Stimulated activated CD4-positive, alpha-beta T cell treated with anti-CD3 and anti-CD28 coated beads, Interleukin-15, amount 100 ng/mL, for 48 hours (primary cell): ENCODE results near the gene ALKAL2.
"Not testable (repeated sequence)": the region's sequence is repeated elsewhere in the genome, so short reads cannot be mapped to it uniquely, and the experiment has no call there.

Source experiments
- DNase-seq, 2 donors: peaks; one replicate each; pipeline ENCODE4 v3.0.0-alpha.2; 2020; ENCODE audit warnings: low read depth in 2 of 2

Gene ALKAL2

GRCh38 chr2:287911-288757, at the start of gene ALKAL2:
Gene ALKAL2, minus strand, starts transcription at chr2:288091. Its CDS starts 256 bp downstream, at chr2:287835.
- no peak for DNase-seq

GRCh38 chr2:336949-337348, 49.1 kb upstream of the ALKAL2 start:
- not testable (repeated sequence) for DNase-seq

GRCh38 chr2:336360-336759, 48.5 kb upstream of the ALKAL2 start:
- no peak for DNase-seq

DNA sequence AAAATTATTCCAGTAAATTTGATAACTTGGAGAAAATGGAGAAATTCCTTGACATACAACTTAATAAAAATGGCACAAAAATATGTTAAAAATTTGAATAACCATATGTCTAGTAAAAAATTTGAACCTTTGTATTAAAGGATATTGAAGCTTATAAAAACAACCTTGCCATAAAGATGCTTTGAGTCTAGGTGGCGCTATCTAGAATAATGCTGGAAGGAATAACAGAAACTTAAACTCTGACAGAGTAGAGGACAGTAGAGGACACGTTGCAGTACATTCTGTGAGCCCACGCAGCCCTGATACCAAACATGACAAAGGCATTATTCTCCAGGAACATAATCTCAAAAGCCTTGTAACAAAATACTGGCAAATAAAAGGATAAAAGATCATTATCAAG, 44.7 kb upstream of the ALKAL2 start:
- DNase-seq: no peak

- DNase-seq: no peak
Measured at GRCh38 chr2:328761-329160, 40.9 kb upstream of the ALKAL2 start.

- no peak for DNase-seq
Measured at GRCh38 chr2:323035-323434, 35.1 kb upstream of the ALKAL2 start.

DNA sequence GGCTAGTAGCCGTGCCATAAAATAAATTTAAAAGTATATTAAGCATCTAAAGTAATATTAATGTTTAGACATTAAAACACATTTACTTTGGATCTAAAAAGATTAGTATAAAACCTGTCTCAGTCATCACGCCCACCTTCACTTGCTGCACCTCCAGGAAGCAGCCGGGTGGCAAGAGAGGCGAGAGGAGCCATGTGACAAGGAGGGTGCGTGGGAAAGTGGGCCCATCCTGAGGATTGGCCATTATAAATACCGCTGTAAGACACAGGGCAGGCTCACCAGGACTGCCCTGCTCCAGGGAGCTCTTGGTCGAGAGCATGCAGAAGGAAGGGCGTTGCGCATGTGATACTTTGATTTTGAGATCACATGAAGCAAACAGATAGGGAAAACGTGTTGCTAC, 34.4 kb upstream of the ALKAL2 start:
- DNase-seq: no peak

GRCh38 chr2:320561-320960, 32.7 kb upstream of the ALKAL2 start:
- no peak for DNase-seq

GRCh38 chr2:319059-319600, 31.2 kb upstream of the ALKAL2 start:
- no peak for DNase-seq

DNA sequence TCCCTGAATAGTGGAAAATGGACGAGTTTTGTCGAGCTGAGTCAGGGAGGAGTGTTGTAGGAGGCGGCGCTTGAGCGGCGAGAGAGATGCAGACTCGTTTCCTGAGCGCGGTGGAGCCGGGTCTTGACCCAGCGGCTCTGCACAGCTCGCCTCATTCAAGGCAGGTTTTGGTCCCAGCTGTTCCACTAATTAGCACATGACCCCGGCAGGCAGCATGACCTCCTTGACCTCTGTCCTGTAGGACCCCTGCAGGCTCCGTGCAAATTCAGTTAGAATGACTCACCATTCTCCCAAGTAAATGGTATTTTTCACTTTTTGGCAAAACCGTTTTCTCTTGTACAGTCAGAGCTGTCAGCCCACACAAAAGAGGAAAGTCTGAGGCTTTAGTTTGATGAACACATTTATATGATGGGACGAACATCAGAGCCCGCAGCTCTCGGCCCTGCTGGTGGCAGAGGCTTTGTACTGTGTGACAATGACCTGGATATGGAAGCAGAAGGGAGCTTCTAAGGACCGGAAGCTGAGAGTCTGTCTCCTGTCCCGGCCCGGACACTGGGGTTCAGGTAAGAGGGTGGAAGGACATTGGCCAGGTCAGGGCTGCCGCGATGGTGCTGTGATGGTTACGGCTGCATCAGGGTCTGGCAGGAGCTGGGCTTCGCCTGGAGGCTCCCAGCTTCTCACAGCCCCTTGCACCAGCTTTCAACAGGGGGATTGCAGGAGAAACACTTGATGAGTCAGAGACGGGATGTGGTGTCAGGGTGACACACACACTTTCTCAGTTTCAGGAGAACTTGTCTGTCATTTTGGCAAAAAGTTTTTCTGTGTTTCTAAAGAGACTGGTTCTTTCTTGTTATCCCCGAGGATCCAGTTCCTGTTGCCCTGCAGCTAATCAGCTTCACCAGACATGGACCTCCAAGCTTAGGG, 29.9 kb upstream of the ALKAL2 start:
- peak in 1 of 2 donors; percentile 27 for DNase-seq

DNA sequence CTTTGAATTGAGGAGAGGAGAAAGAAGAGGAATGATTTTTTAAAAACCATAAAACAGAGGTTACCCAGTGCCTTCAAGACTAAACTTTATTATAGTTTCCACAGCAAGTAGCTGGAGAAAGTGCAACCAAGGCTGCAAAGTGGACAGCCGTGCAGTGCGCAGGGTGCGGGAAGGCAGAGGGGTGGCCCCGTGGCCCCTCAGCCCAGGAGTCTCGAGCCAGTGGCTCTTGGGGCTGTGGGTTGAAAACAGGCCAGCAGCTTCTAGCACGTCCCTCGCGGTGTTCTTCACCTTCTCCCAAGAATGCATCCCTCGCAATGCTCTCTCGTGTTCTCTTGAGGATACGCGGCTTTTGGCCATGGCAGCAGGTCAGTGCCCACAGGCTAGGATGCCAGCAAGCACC, 28.5 kb upstream of the ALKAL2 start:
- no peak for DNase-seq

- DNase-seq: not testable (repeated sequence)
Measured at GRCh38 chr2:315925-316324, 28.0 kb upstream of the ALKAL2 start.

- no peak for DNase-seq
Measured at GRCh38 chr2:314561-315336, 26.9 kb upstream of the ALKAL2 start.

DNA sequence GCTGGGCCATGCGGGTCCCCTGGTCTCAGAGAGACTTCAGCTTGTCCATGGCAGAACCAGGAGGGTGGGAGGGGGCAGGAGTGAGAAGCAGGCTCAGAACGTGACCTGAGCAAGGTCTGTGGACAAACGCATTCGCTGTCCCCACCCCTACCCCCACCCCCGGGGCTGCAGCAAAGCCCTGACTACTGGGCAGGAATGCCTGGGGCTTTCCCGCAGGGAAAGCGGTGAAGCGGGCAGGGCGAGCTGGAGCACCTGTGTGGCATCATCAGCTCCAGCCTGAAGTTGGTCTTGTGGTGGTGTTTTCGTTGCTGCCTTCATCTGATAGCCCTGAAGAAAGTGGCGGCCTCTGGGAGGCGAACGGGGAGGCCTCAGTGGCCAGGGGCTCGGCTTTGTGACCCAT, 26.1 kb upstream of the ALKAL2 start:
- no peak for DNase-seq

DNA sequence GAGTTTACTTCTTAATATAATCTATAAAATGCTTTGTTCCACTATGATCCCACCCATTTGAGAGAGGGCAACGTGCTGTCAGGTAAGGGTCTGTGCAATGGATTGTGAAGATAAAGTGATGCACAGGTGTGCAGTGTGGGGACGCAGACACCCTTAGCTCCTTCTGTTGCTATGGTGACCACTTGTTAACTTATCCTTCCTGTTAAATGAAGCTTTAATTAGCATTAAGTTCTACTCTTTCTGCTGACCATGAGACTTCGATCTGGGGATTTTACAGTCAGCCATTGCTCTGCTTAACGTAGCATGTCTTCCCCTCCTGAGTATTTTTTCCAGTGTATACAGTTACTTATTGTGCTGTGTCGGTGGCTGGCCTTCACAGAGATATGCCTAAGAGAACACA, 23.1 kb upstream of the ALKAL2 start:
- no peak for DNase-seq

GRCh38 chr2:309954-310510, 22.1 kb upstream of the ALKAL2 start:
- no peak for DNase-seq

DNA sequence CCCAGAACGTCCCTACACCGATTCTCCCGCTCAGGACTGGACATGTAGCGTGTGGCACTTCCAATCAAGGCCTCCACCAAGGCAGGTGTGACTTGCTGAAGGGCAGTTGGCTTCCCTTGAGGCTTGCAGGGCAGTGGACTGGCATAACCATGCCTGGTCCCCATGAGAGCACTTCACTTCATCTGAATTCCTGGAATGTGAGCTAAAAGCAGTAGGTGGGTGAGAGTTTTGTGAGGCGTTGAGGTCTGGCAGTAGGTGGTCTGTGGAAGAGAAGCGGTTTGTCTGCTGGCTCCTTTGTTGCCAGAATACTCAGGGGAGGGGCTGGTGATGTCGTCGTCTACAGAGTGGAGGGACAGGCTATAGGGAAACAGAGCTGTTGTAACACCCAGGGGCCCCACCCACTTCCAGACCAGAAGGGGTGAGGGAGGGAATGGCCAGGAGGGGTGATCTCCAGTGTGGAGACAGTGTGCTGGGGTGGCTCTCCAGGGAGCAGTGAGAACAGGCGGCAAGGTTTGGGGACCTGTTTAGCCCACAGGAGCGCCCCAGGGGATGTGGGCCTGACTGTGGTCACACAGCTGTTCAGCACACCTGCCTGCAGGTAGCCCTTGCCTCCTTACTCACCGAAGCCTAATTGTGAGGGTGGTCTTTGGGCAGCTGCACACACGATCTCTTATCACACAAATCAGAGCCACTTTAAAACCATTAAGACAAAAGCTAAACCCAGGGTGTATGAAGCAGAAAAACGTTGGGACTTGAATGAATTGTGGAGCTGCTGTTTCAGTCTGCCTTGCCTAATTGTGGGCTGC, 21.5 kb upstream of the ALKAL2 start:
- DNase-seq: no peak

DNA sequence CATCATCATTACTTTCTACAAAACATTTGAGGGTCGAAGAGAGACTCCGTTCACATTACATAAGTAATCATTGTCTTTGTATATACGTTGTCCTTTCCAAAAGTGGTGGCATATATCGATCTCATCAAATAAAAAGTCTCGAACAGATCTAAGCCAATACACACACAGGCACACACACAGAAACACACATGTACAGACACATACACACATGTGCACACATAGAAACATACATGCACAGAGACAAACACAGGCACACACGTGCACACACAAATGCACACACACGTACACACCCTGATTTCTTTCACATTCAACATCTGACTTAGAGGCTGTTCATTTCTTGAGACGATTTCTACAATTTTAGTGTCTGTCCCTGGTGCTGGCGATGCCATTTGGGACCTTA, 17.5 kb upstream of the ALKAL2 start:
- DNase-seq: no peak

GRCh38 chr2:296354-296753, 8.5 kb upstream of the ALKAL2 start:
- DNase-seq: no peak

- no peak for DNase-seq
Measured at GRCh38 chr2:295090-295489, 7.2 kb upstream of the ALKAL2 start.
